Stimulated activated CD8-positive, alpha-beta memory T cell treated with anti-CD3 and anti-CD28 coated beads, Interleukin-4, amount 100 ng/mL, for 4 hours (primary cell): ENCODE data around the gene MAOB.

Experiments
- DNase-seq, 2 donors: peaks; one replicate each; pipeline ENCODE4 v3.0.0-alpha.2; 2020; ENCODE audit warnings: low read depth in 2 of 2, low spot score in 1 of 2

The MAOB gene

GRCh38 chrX:43718081-43718480 is 164.2 kb downstream of the MAOB start:
- DNase-seq, result no peak

- DNase-seq, result no peak
These were observed 165.1 kb downstream of the MAOB start for GRCh38 chrX:43717161-43717560.

GRCh38 chrX:43716696-43717095 is 165.6 kb downstream of the MAOB start:
- DNase-seq, result no peak
